T follicular helper cell (primary cell): ENCODE data around the gene ZMYND8.

Experiments
- DNase-seq: peaks from one replicate; pipeline ENCODE4 v3.0.0-alpha.2; 2020; ENCODE audit warnings: low read depth

ZMYND8 gene

DNA sequence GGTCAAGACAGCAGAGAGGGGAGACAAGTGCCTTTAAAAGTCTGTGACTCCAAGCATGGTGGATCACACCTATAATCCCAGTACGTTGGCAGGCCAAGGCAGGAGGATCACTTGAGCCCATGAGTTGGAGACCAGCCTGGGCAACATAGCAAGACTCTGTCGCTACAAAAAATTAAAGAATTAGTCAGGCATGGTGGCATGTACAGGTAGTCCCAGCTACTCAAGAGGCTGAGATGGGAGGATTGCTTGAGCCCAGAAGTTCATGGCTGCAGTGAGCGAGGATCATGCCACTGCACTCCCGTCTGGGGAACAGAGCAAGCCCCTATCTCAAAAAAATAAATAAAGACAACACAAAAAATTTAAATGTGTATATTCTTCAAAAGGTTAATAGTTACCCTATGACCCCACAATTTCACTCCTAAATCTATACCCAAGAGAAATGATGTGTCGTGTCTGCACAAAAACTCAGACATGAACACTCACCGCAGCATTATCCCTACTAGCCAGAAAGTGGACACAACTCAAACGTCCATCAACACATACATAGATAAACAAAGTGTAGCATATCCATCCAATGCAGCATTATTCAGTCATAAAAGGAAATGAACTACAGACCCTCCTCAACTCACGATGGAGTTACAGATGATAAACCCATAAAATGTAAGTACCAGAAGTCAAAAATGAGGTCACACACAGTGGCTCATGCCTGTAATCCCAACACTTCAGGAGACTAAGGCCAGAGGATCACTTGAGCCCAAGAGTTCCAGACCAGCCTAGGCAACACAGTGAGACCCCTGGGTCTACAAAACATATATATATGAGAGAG is 23.9 kb downstream of the ZMYND8 start:
- DNase-seq, result no peak

DNA sequence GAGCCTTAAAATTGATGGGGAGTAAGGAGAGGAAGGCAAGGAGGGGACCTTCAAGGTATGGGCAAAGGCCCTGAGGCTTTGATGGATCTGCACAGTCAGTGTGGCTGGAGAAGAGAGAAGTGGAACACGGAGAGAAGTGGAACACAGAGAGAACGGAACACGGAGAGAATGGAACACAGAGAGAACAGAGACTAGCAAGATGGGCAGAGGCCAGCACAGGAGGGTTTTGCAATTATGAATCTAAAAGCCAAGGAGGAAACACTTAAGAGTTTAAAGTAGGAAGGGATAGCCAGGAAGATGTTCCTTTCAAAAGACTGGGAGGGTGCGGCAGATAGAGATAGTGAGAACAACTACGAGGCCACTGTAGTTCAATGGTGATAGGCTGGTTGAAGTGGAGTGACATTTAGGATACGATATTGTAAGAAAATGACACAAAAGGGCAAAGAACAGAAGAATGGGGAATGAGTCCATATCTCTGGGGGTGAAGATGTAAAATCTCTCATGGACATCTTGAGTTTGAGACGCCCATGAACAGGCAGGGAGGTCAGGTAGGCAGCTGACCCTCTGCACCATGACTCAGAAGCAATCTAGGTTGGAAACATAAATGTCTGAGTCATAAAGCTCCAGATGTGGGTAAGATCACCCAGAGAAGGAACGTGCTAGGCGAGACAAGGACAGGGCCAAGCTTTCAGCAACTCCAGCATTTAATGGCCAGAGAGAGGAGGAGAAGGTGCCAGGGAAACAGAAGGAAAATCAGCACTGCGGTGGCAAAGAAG is 25.4 kb downstream of the ZMYND8 start:
- DNase-seq, result no peak

DNA sequence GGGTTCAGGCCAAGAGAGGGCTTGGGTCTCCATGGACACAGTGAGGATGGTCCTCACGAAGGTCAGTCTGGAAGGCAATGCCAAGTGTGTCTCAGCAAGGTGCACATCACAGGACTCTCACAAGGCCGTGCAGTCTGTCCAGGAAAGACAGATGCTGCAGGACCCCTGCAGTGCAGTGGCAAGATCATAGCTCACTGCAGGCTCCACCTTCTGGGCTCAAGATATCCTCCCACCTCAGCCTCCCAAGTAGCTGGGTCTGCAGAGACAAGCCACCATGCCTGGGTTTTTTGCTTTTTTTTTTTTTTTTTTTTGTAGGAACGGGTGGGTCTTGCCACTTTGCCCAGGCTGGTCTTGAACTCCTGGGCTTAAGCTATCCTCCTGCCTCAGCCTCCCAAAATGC is 26.4 kb downstream of the ZMYND8 start:
- DNase-seq, result no peak

DNA sequence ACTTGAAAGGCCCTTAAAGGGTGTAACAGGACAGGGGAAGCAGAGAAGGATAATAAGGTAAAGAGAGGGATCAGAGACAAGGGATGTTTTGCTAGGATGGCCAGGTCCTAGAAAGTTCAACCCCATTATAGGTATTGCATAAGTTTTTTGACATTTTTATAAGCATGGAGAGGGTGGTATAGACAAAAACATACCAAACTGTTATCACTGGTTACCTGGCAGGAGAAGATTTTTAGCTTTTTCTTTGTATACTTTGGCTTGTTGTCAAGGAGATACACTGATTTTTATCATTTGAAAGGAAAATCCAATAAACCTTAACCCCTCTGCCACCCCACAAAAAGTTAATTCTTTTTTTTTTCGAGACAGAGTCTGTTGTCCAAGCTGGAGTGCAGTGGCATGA is 28.4 kb downstream of the ZMYND8 start:
- no peak for DNase-seq

DNA sequence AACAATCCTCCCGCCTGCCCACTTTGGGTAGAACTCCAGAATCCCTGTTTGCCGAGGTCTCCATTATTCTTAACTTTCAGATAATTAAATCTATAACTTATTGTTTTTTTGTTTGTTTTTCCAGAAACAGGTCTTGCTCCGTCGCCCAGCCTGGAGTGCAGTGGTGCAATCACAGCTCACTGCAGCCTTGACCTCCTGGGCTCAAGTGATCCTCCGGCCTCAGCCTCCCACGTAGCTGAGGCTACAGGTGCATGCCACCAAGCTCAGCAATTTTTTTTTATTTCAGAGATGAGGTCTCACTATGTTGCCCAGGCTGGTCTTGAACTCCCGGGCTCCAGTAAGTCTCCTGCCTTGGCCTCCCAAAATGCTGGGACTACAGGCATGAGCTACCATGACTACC is 28.8 kb downstream of the ZMYND8 start:
- DNase-seq, result no peak

DNA sequence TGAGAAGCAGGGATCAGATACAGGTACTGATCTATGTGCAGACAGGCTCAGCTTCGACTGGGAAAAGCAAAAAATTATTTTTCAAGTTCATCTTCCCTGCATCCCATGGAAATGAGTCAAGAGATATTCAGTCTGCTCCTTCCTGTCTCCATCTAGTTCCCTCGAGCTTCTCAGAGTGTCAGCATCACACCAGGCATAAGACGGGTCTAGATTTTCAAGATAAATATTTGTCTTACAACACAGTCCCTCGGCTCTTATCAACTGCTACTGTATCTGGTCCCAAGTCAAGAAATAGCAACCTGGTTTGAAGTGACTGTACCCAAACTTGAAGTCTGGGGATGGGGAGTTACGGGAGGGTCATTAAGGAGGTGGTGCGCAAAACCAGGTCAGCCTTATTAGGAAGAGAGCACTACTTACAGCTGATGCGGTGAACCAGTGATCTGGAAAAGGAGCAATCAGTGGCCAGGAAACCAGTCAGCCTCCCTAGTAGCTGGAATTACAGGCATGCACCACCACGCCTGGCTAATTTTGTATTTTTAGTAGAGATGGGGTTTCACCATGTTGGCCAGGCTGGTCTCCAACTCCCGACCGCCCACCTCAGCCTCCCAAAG is 29.7 kb downstream of the ZMYND8 start:
- DNase-seq, result no peak

DNA sequence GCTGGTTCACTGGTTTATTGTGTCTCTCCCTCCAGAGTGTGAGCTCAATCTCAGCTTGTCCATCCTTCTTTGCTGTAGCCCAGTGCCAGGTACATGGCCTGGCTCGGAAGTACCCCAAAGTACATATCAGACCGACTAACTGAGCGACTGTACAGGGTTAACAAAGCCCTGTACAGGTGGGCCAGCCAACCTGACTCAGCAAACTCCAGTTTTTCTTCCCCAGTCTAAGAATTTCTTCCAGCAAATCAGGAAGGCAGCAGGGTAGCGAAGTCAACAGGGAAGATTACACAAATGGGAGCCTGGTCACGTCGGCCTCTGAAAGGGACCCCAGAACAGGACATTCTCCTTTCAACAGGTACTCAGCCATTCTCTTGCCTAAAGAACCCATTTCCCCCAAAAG is 31.3 kb downstream of the ZMYND8 start:
- no peak for DNase-seq

DNA sequence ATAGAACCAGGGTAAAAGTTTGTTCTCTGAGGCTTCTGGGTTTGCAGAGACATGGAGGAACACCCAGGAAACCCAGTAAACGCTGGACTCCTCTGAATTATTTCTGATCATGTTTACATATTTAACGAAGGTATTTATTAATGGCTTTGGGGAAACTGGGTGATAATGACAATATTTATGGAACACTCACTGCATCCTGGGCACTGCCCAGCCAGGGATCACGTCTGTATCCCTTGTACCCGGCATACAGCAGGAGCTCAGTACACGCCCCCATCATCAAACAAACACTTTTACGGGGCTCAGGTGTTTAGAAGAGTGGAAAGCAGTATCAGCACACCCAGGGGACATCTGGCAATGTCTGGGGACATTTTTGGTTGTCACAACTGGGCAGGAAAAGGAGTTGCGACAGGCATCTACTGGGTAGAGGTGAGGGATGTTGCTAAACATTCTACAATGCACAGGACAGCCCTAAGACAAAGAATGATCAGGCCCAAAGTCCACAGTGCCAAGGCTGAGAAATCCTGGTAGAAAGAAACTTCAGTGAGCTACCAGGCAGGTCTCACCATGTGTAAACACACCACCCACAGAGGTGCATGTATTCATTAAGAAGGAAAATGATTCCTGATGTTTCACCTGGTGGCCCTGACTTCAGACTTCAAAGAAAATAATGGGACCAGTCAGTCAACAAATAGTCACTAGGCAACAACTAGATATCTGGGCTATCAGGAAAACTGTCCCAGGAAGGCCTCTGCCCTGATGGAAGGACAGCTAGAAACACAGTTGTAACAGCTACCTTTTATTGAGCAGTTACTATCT is 35.3 kb downstream of the ZMYND8 start:
- DNase-seq, result no peak

DNA sequence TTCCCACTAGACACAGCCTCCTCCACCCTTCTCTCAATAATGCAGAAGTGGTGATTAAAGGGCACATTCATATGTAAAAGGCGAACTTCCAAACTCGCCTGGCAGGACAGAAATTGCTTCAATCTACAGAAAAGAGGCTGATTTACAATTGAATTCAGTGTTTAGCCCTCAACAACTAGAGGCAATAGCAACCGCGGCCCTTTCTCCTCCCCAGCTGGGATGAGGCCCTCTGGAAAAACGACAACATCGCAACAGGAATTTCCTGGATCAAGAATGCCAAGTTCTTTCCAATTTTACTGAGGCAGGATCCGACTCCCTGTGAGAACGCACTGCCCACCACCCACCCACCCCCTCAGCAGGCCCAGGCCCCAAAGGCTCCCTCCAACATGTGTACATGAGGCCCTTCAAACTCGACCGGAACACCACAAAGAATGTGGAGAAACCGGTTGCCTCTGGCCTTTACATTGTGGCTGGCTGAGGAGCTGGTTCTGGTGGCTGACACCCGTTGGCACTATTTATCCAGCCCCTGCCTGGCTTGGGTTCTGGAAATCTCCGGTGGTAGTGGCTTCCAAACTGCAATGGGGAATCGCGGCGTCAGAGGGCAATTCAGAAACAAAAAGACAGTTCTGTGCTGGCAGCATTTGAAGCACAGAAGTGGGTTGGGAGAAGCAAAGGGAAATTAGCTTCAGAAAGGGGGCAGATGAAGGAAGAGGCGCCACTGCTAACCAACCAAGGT is 36.8 kb downstream of the ZMYND8 start:
- no peak for DNase-seq

DNA sequence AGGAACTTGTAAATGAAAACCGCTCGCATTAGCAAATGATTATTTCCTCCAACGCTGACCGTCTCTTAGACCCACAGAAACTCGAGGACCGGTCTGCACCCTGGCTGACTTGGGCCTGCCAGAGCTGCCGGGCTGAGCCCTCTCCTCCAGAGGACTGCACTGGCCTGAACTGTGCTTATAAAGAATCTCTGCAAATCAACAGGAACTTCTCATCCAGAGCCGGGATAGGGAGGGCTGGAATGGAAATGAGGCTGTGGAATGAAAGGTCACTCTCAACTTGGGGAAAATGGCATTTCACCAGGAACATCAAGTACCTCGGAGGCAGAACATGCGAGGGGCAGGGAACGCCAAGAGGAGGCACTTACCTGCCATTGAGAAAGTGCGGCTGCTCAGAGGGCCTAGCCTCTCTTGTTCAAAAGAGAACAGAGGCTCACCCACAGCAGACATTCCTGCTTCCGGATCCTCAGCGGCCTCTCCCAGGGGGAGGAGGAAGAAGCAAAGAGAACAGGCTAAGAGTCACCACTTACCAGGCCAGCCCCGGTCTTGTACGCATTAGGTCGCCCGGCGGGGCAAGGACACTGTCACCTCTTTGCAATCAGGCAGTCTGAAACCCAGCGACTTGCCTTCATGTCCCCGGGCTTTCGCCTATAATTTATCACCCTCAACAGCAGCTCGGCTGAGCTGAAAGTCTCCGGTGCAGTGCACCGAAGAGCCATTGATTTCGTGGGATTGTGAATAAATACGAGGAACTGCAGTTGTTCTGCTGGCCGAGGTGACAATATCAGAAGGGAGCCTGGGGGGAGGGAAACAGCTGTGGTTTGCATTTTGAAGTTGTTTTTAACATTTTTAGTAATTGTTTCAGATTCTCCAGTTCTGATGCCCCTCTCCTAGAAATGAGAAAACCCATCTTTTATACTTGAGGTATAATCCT is 37.6 kb downstream of the ZMYND8 start:
- DNase-seq, result no peak

DNA sequence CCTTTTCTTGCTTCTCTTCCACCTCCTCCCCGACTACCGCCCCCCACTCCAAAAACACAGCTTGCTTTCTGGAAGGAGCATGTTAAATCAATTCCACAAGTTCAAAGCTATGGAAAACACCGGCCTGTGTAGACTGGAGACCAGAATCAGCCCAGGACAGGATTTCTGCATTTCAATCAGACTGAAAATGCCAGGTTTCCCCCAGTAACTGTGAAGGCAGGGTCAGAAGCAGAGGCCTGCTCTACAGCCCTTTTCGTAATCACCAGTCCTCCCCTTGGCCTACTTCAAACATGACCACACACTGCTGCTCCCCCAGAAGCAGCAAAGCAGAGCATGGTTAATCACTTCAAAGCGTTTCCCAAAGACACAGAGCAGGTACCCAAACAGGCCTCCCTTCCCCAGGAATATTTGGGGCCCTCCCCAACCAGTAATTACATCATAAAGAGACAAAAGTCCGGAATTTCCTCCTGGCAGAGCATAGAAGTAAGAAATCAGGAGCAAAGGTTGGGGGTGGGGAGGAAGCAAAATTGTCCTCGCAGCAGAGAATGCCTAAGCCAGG is 38.4 kb downstream of the ZMYND8 start:
- no peak for DNase-seq

DNA sequence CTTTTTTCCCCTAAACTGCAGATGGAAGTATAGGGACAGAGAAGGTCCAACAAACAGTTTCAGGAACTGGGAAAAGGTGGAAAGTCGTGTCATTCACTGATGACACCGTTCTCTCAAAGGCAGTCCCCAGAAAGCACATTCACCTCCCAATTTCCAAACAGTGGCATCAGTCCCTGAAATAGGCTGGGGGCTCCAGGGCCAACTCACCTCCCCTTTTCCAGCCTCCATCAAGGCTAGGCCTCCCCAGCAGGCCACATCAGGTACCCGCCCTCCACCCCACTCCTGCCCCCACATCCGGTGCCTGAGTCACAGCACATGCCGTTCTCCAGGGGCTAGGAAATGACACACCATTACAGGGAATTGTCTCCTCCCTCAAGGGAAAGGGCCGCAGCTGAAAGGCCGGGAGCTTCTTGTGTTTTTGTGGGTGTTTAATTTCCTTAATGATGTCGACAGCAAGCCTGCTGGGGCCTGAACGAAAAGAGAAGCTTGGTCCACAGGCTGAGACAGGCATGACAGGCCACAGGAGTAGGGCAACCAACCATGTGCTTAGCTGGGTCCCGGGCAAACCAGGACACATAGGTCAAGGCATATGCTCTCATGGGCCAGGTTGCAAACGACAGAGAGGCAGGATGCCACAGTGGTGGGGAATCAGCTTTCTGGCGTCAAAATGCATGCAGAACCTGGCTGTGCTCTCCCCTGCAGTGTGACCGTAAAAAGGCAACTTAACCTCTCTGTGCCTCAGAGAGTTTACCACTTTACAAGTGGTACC is 39.2 kb downstream of the ZMYND8 start:
- no peak for DNase-seq

DNA sequence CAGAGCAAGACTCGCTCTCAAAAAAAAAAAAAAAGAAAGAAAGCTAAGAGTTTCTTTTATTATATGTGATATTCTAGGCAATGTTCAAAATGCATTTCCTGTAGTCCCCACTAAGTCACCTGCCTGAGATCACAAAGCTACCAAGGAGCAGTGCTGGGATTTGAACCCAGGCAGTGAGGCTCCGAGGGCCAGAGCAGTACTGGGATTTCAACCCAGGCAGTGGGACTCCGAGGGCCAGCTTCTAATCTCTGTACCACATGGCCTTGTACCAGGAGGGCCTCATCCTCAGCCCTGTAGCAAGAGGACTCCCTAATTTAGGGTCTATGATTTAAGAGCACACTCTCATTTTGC is 39.7 kb downstream of the ZMYND8 start:
- no peak for DNase-seq

DNA sequence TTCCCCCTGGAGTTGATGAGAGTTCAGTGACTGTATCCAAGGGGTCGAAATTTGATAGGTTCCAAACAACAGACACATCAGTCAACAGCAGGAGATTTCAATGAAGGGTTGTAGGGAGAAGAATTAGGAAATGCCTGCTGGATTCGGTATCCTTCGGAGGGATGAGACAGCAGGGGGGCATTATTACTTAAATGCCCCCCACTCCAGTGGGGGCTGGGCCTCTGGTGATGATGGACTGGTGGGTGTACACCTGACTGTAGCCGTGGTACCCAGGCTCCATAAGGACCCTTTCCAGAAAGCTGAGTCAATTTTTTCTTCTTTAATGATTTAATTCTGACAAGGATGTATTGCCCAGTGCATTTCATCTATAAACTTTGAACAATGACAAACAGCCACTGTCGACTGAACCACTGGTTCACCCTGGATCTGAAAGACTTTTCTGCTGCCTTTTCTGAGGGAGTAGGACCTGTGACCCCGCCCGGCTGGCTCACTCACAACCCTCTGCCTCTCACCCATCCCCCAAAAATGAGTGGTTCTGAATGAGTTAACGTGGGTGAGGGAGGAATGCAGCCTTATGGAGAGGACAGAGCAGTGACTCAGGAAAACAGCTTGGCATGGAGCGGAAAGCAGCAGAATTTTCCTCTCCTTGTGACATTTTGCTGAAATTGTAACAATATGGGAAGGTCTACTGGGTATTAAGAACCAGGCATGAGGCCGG is 41.0 kb downstream of the ZMYND8 start:
- DNase-seq, result no peak

DNA sequence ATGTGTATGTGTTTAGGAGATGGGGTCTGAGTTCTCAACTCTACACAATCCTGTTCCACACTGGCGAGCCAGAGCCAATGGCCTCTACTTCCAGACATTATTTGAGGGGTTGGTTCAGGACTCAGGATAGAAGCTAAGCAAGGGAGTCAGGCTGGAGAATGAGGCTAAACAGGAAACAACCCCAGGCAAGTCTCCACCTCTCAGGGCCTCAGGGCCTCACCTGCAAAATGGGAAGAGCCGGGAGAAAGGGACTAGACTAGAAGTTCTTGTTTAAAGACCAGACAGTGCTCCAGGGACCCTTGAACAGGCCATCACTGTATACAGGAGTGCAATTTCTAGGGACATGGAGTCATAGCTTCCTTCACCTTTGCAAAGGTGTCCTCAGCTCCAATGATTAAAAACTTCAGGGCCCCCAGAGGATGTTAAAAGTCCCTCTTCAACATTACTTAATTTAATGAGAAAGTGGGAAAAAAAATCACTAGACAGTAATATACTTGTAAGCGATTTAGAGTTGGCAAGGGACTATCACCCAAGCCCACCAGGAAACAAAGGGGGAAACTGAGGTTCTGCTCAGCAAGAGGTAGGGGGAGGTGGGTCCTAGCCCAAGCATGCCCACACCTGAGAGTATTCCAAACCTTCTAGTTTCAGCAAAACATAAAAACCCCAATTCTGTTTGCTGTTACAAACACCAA is 41.7 kb downstream of the ZMYND8 start:
- no peak for DNase-seq

DNA sequence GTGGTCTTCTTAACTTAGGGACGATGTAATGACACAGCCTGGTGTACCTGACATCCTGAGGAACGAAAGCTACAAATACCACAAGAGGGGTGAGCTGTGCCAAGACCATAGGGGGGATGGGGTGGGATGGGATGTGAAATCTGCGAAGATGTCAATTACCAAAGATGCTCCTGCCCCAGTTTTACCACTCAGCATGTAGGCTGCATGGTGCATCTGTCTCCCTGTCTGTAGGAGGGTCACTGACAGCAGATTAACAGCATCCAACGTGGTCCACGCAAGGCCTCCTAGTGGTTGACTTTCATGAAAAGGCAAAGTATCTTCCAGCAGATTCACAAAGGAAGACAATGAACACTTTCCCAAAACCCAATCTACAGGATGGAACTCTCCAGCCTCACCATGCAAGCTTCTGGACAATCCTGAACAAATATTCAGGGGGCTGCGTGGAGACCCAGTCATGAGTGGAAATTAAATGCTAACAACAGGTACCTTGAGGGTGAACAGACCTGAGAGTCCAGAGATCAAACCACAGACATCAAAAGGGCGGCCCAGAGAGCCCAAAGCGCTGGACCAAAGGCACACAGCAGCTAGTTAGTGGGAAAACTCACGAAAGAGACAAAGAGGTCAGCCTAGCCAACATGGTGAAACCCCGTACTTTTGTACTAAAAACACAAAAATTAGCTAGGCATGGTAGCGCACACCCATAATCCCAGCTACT is 44.4 kb downstream of the ZMYND8 start:
- no peak for DNase-seq

DNA sequence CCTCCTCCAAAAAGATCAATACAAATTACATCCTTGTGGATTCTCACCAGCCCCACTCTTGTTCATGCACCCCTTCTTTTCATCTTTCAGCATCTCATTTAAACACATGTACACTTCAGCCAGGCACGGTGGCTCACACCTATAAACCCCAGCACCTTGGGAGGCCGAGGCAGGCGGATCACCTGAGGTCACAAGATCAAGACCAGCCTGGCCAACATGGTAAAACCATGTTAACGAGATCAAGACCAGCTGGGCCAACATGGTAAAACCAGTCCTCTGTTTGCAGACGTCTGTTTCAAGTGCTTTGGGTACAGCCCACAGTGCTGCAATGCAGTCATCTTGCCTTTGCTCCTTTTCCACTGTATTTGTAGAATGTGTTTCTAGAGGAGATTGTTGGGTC is 45.3 kb downstream of the ZMYND8 start:
- DNase-seq, result no peak
